GM23338 (cell line): ENCODE measurements around the gene ST8SIA2. TPM values are rescaled to one million over a fixed set of nuclear protein-coding genes. Genes with fewer than 3 reads are reported as not detected.
A peak's percentile ranks its signal among the peaks of the same experiment; 100 is the strongest.

ENCODE experiments used
- ATAC-seq: fragments of 200-7000 bp; cut with Tn5 transposase; 3 replicates; pipeline ENCODE4 v1.9.1; 2020
- DNase-seq: peaks from one replicate; pipeline ENCODE4 v3.0.0-alpha.2; 2015; ENCODE audit warnings: low spot score
- H2AFZ ChIP-seq: fragments of 200-600 bp; sonication (generic); 2 replicates; pipeline ENCODE4 v1.8.0; 2016; ENCODE audit warnings: antibody characterized with exemption, mild to moderate bottlenecking, moderate library complexity
- H3F3A ChIP-seq: fragments of 200-600 bp; sonication (generic); replicated peaks from 2 replicates; pipeline ENCODE4 v1.8.0; 2017; ENCODE audit warnings: antibody characterized with exemption, mixed run types, low read depth
- H3K27ac ChIP-seq: fragments of 200-600 bp; sonication (generic); 2 replicates; pipeline ENCODE4 v1.6.1; 2016; ENCODE audit warnings: low read depth
- H3K27me3 ChIP-seq: fragments of 200-600 bp; sonication (generic); 2 replicates; pipeline ENCODE4 v1.8.0; 2016; ENCODE audit warnings: mild to moderate bottlenecking, mixed run types, moderate library complexity; ENCODE audit not compliant: insufficient read depth
- H3K36me3 ChIP-seq: fragments of 200-600 bp; sonication (generic); 2 replicates; pipeline ENCODE4 v1.8.0; 2016; ENCODE audit warnings: mild to moderate bottlenecking; ENCODE audit not compliant: insufficient read depth
- H3K4me1 ChIP-seq: fragments of 200-600 bp; sonication (generic); 2 replicates; pipeline ENCODE4 v1.8.0; 2016; ENCODE audit warnings: mild to moderate bottlenecking, moderate library complexity; ENCODE audit not compliant: insufficient read depth
- H3K4me2 ChIP-seq: fragments of 200-600 bp; sonication (generic); 2 replicates; pipeline ENCODE4 v1.7.1; 2017; ENCODE audit warnings: mixed run types
- H3K4me3 ChIP-seq: fragments of 200-600 bp; sonication (generic); 2 replicates; pipeline ENCODE4 v1.6.1; 2016; ENCODE audit warnings: mixed run types
- H3K79me2 ChIP-seq: fragments of 200-600 bp; sonication (generic); replicated peaks from 2 replicates; pipeline ENCODE4 v1.8.0; 2017; ENCODE audit warnings: mild to moderate bottlenecking; ENCODE audit not compliant: insufficient read depth
- H3K9me2 ChIP-seq: fragments of 200-600 bp; sonication (generic); 2 replicates; pipeline ENCODE4 v1.8.0; 2017; ENCODE audit not compliant: insufficient read depth
- H4K20me1 ChIP-seq: fragments of 200-600 bp; sonication (generic); replicated peaks from 2 replicates; pipeline ENCODE4 v1.8.0; 2017; ENCODE audit warnings: mild to moderate bottlenecking; ENCODE audit not compliant: insufficient read depth
- H3K27ac Mint-ChIP-seq: 2 replicates; pipeline ENCODE4 v1.8.0; 2020; ENCODE audit warnings: inconsistent platforms, mild to moderate bottlenecking, moderate library complexity, mixed read lengths
- H3K27me3 Mint-ChIP-seq: 3 replicates; pipeline ENCODE4 v1.8.0; 2022; ENCODE audit warnings: low read depth, mild to moderate bottlenecking, moderate library complexity, mixed read lengths, inconsistent platforms; ENCODE audit not compliant: insufficient read depth, poor library complexity
- H3K36me3 Mint-ChIP-seq: 3 replicates; pipeline ENCODE4 v1.8.0; 2021; ENCODE audit warnings: low read depth, mild to moderate bottlenecking, inconsistent platforms, moderate library complexity, mixed read lengths
- H3K4me1 Mint-ChIP-seq: 3 replicates; pipeline ENCODE4 v1.8.0; 2020; ENCODE audit warnings: mild to moderate bottlenecking, inconsistent platforms, mixed read lengths
- H3K4me3 Mint-ChIP-seq: 3 replicates; pipeline ENCODE4 v1.8.0; 2021; ENCODE audit warnings: moderate library complexity, mild to moderate bottlenecking, inconsistent platforms, mixed read lengths
- H3K9me3 Mint-ChIP-seq: 3 replicates; pipeline ENCODE4 v1.8.0; 2020; ENCODE audit warnings: moderate library complexity, mild to moderate bottlenecking, inconsistent platforms, mixed read lengths
- CREB1 ChIP-seq: fragments of 250-450 bp; sonication (Bioruptor Pico); IDR thresholded peaks from 2 replicates; pipeline ENCODE4 v1.5.0; 2020; ENCODE audit warnings: low read depth, mild to moderate bottlenecking, moderate library complexity
- CTCF ChIP-seq, 2 experiments: fragments of 200-600 bp in 1 of 2; sonication (generic) in 1 of 2; conservative IDR thresholded peaks; 2 replicates each; pipeline versions ENCODE4 v1.5.1 to v1.6.1; 2016 to 2017; ENCODE audit warnings: antibody characterized with exemption in 2 of 2, low read depth in 2 of 2, mild to moderate bottlenecking in 2 of 2, moderate library complexity in 1 of 2
- ETS1 ChIP-seq: IDR thresholded peaks from 2 replicates; pipeline ENCODE4 v1.6.1; 2016; ENCODE audit warnings: antibody characterized with exemption
- EZH2 ChIP-seq: fragments of 200-600 bp; sonication (generic); IDR thresholded peaks from one replicate; pipeline ENCODE4 v1.8.0; 2017; ENCODE audit warnings: antibody characterized with exemption, mild to moderate bottlenecking, low read depth; ENCODE audit not compliant: unreplicated experiment
- EZH2phosphoT487 ChIP-seq: fragments of 200-600 bp; sonication (generic); IDR thresholded peaks from one replicate; pipeline ENCODE4 v1.8.1; 2018; ENCODE audit warnings: antibody characterized with exemption; ENCODE audit not compliant: unreplicated experiment
- JUNB ChIP-seq: IDR thresholded peaks from one replicate; pipeline ENCODE4 v1.6.1; 2016; ENCODE audit warnings: antibody characterized with exemption; ENCODE audit not compliant: unreplicated experiment
- NANOG ChIP-seq: IDR thresholded peaks from 2 replicates; pipeline ENCODE4 v1.6.1; 2016; ENCODE audit warnings: antibody characterized with exemption, borderline replicate concordance
- POLR2AphosphoS5 ChIP-seq: IDR thresholded peaks from 2 replicates; pipeline ENCODE4 v1.6.1; 2016; ENCODE audit warnings: antibody characterized with exemption, low read depth
- REST ChIP-seq: IDR thresholded peaks from one replicate; pipeline ENCODE4 v1.6.1; 2018; ENCODE audit warnings: antibody characterized with exemption; ENCODE audit not compliant: unreplicated experiment
- STAT1 ChIP-seq: IDR thresholded peaks from one replicate; pipeline ENCODE4 v1.6.1; 2016; ENCODE audit warnings: antibody characterized with exemption; ENCODE audit not compliant: unreplicated experiment
- ZNF114 ChIP-seq: fragments of 250-450 bp; sonication (Bioruptor Pico); IDR thresholded peaks from 2 replicates; pipeline ENCODE4 v1.5.0; 2020; ENCODE audit warnings: mild to moderate bottlenecking, moderate library complexity
- ZNF331 ChIP-seq: fragments of 250-450 bp; sonication (Bioruptor Pico); IDR thresholded peaks from 2 replicates; pipeline ENCODE4 v1.5.0; 2020; ENCODE audit warnings: low read depth, mild to moderate bottlenecking, moderate library complexity
- ZNF462 ChIP-seq: fragments of 250-450 bp; sonication (Bioruptor Pico); IDR thresholded peaks from 2 replicates; pipeline ENCODE4 v1.5.0; 2020; ENCODE audit warnings: mild to moderate bottlenecking, moderate library complexity
- polyA plus RNA-seq: library from polyadenylated mRNA; unstranded; fragments of >200 nt; fragmentation: Nextera tagmentation; extraction: Ambion mirVana; gene quantifications from 2 replicates; pipeline ENCODE4 v1.2.1, GENCODE V29; 2016
- total RNA-seq: library from RNA; depleted of rRNA; stranded (reverse); fragments of >200 nt; shearing (Covaris generic); gene quantifications from 2 replicates; pipeline ENCODE4 v1.2.3, GENCODE V29; 2014

The ST8SIA2 gene
- total and polyA plus RNA-seq, 2 experiments from 2014 or later: 0.66 to 1.2 TPM

- DNase-seq (no peak), ATAC-seq (no peak)
- TF ChIP-seq CREB1 (no peak), CTCF (conservative IDR thresholded peaks at IDR 0.05; ENCODE audit: low read depth in 2 of 2) (no peak), ZNF114 (CRISPR knock-in tag) (no peak), ZNF331 (CRISPR knock-in tag) (no peak), NANOG (no peak), ETS1 (no peak), ZNF462 (CRISPR knock-in tag) (no peak), STAT1 (no peak), EZH2 (no peak), EZH2phosphoT487 (no peak), JUNB (no peak), REST (no peak), POLR2AphosphoS5 (no peak)
- peaks cover 29% of the 10 kb centered on the region for H3K4me1 Mint-ChIP-seq
- Histone ChIP-seq H3K36me3 (no peaks in the 10 kb centered on the region), H3K9me2 (peaks cover 5% of the 10 kb centered on the region; the same call in 1 of the 2 replicates), H3K4me2 (peak overlapping the region; percentile 9; the same call in 1 of the 2 replicates), H3K79me2 (no peaks in the 10 kb centered on the region), H3K27ac (peak overlapping the region; percentile 32; the same call in 1 of the 2 replicates), H2AFZ (no peak overlapping the region), H3F3A (no peaks in the 10 kb centered on the region), H4K20me1 (no peaks in the 10 kb centered on the region), H3K27me3 (no peaks in the 10 kb centered on the region), H3K4me3 (no peak overlapping the region), H3K4me1 (peaks cover 16% of the 10 kb centered on the region)
- no peak overlapping the region for H3K4me3 Mint-ChIP-seq
- no peaks in the 10 kb centered on the region for H3K9me3 Mint-ChIP-seq
- H3K36me3 Mint-ChIP-seq: peaks cover under 1% of the 10 kb centered on the region; the same call in 1 of the 3 replicates
- H3K27me3 Mint-ChIP-seq: peaks cover 4% of the 10 kb centered on the region
- peak overlapping the region; percentile 91; the same call in 1 of the 2 replicates for H3K27ac Mint-ChIP-seq
These were observed 36.4 kb downstream of the ST8SIA2 start for GRCh38 chr15:92430069-92430440.
